ENCODE results near the gene DAP.

The DAP gene

DNA sequence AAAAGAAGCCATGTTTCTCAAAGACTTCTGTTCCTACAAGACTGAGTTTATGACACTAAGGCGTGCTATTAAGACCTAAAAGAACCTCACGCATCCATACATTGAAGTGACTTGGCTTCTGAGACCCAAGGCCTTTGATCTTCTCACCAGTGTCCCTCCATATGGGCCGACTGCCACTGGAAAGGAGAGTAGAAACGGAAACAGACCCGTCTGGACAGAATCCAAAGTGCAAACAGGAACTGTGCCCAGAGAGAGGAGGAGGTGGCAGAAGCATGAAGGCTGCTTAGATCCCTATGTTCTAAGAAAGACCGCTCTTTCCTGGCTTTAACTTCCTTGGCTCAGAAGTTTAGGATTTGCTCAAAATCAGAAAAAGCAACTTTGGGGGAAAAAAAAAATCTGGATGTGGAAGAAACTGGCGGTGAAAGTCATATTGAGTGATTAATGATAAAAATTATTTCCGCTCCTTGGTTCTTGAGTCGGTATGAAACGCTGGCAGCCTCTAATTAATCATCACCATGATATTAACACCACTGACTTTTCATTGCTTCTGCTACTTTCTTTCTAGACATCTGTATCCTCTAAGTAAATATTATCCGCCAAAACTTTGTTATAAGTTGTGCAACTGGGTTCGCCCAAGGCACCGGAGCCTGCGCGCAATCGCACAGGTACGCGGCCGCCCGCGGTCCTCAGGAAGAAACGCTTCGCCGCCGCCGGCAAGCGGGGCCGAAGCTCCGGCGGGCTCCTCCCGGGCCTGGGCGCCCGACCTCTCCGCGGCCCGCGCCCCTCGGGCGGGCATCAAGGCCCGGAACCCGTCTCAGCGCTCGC lies 726 bp downstream of the DAP start:
- peak; percentile 35 for DNase-seq

DNA sequence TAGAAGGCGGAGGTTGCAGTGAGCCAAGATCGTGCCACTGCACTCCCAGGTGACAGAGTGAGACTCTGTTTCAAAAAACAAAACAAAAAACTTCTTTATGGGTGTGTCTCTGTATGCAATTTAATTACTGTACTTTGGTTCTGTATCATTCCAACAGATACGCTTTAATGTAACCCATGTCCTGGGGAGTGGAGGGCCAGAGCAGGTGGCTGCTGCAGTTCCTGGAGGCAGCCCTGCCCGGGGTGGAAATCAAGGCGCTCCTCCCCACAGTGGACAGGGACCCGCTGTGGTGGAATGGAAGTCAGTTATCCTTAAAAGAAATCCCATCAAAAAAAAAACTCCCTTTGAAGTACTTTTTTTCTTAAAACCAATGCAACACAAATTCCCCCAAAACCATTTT lies 1.9 kb downstream of the DAP start:
- no peak for DNase-seq

DNA sequence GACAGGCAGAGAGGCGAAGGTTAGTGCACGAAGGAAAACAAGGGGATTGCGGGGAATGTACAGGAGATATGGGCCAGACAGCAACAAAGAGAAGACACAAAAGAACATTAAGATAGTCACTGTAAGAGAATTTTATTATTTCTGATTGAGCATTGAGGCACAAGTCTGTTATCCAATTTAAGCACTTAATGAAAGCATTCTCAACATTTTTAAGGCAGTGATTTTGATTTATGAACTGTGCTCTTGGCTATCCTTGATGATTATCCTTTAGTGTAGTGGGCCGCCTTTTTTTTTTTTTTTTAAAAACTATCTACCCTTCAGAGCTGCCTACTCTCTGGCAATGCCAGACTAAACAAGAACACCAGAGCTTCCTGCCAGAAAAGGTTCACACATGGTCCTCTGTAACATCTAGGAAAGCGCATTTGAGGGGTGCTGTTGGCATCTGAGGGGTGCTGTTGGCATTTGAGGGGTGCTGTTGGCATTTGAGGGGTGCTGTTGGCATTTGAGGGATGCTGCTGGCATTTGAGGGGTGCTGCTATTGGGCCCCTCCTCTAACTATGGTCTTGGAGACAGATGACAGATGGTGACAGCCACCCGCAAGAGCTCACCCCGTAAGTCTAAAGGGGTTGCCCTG lies 3.0 kb downstream of the DAP start:
- DNase-seq, result no peak

DNA sequence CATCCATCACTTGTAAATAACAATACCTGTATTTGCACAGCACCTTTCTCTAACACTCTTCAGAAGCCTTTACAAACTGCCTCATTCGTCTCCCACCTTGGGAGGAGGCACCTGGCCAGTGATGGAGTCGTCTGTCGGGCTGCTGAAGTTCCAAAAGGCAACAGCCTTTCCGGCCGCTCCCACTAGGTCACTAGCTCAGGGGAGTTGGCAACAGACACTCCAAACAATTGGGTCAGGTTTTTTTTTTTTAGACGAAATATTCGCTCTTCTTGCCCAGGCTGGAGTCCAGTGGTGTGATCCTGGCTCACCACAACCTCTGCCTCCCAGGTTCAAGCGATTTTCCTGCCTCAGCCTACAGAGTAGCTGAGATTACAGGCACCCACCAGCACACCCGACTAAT lies 4.0 kb downstream of the DAP start:
- DNase-seq, result no peak

DNA sequence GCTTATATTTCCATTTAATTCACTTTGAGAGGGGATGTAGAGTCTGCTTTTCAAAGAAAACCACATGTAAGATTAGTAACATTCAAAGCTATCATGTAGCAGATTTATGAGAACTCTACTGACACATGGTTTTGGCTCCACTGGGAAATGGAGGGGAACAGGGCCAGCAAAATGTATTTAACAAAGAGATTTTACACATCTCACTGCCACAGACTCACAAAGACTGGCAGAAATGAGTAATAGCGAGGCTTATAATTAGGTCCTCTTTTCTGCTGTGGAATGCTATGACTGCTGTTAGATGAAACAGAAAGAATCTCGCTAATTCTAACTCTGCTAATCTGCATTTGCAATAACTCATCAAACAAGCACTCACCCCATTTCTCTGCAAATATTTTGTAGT lies 4.5 kb downstream of the DAP start:
- no peak for DNase-seq

DNA sequence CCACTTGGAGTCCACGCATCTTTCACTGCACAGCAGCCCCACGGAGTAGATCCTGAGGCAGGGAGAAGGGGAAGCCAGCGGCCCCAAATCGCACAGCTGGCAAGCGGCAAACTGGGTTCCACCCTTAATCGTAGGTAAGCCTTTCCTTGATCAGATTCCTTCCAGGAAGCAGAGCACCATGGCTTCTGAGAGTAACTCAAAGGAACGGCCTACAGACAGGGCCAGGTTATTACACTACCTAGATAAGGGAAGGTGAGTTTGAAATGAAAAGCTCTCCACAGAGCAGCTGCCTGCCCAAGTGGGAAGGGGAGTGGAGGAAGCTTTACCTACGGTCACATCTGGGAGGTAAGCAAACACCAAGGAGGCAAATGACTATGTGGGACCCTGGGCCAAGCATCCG lies 7.9 kb downstream of the DAP start:
- DNase-seq, result no peak

DNA sequence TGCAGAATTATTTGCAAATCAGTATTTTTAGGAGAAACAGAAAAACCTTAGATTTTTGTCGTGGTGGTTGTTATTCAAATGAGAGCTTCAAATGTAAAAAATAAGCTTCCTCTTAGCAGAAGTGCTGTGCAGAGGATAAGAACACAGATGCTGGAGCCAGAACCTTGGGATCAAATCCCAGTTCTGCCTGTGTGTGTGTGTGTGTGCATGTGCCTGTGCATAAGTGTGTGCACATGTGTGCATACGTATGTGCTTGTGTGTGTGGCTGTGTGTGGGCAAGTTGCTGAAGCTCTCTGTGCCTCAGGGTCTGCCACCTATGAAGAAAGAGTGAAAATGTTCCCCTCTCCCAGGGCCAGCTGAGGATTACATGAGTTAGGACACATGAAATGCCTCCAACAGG lies 8.6 kb downstream of the DAP start:
- DNase-seq, result no peak

DNA sequence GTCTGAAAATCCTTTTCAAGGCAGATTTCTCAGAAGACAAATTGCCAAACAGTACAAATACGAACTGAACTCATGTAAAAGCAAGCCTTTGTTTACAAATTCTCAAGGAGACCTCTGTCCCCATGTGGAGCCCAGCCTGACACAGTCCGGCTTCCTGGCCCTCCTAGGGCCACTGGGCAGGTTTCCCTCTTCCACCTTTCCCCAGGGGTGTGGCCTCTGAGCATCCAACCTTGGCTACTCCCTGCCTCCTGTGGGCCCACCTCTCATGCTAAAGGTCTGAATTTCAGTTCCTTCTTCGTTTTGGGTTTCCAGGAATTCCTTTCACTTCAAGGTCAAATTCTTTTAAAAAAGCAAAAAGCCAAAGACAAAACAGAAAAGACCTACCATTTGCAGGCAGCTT lies 10.1 kb downstream of the DAP start:
- no peak for DNase-seq

DNA sequence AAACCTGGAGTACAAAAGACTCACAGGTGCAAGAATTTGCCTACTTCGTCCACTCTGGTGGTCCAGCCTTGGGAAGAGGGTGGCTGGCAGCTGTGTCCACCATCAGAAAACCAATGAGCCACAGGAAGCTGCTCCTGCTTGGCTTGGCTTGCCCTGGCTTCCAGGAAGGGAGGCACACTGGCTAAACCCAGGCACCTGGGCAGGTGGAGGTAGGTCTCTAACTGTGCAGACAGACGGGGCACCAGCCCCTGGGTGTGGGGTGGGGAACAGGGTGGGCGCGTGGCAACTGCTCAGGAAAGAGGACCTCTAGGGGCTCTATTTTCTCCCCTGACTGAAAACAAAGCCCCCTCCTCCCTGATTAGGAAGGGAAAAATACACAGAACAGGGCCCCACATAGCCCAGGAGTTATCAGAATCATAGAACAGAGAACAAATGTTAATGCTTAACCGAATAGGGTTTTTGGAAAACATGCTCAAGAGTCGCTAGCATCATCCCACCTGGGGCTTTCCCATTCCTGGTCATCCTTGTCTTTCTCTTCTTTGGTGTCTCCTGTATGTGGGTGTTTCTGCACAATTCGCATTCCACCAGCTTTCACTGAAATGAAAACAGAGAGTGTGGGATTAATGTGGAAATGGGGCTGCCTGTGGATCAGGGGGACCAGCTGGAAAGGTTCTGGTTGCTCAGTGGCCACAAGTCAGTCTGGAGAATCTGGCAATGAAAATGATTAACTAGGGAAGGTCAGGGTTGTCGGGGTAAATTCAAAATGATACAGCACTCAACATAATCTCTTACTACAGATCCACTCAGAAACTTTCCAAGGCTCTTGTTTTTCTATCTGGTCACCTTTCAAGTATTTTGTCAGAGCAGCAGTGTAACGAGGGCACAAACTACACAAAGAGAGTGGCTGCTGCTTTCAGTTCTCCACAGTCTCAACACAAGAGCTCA lies 13.1 kb downstream of the DAP start:
- no peak for DNase-seq

DNA sequence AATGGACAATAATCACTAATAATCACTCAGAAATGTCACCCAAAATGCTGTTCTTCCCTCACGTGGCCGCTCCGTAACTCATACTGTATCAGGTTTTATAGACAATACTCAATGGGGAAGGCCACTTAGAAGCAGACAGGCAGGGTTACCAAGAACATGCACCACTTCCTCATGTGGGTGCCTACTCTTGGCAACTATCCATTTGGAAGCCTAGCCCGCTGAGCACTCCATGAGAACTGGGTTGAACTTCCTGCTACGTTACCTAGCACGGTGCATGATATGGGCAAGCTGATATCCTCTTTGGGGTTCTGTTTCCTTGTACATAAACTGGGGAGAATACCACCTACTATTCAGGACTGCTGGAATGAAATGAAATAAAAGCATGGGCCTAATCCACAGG lies 14.3 kb downstream of the DAP start:
- DNase-seq, result no peak

DNA sequence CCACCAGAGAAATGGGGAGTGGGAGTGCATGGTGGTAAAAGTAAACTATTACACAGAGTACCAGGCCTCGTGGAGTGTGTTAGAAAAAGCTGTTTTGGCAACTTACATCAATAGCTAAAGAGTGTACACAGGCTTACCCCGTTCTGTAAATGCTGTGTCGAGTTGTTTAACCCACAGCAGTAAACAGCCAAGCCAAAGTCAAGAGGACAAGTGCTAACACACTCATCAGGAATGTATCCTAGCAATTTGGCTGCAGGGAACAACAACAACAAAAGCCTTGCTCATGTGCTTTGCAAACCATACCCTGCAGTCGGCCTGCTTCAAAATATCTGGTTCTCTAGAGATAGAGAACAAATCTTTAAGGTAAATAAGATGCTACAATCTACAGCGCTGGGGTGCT lies 15.9 kb downstream of the DAP start:
- no peak for DNase-seq

DNA sequence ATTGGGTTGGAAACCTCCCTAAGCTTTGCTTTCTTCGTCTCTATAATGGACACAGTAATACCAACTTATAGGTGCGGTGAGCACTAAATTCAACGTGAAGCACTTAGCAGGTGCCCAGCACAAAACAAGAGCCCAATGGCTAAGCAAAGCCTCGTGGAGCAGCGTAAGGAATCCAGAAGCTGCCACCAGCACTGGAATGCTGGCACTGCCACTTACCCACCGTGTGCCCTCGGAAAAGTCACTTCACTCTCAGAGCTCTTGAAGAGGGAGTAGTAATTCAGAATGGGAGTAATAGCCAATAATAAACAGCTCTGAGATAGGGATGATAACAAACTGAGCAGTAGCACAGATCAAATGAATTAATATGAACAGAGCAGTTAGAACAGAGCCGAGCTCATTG lies 16.4 kb downstream of the DAP start:
- DNase-seq, result no peak

DNA sequence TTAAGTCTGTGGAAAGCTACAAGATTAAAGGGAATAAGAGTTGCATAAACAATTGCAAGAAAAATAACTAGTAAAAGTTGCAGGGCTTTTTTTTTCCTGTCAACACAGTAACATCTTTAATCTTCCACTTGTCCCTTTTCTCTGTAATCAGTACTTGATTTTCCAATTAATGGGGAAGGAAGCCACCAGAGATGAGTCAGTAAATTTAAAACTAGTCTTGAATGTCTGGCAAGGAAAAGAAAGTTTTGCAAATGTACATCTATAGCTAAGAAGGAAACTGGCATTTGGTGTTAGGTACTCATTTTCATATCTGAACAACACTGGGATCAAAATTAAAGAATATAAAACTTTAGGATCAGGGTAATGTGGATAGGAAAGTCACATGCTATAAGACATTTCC lies 17.1 kb downstream of the DAP start:
- no peak for DNase-seq

DNA sequence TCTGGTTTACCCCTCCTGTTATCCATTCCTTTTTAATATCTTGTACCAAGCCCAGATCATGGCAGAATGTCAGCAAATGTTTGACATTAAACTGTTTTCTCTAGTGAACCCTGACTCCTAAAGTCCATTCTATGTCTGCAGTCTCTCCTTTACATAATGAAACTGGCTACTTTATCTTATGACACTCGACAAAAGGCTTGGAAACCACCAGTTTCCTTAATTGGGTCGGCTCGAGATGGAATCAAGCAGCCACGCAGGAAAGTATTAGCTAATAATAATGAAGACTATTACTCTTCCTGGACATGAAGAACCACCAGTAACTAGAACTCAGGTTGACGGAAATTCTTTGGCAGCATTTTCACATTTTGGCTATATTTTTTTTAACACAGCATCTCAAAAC lies 17.5 kb downstream of the DAP start:
- no peak for DNase-seq

DNA sequence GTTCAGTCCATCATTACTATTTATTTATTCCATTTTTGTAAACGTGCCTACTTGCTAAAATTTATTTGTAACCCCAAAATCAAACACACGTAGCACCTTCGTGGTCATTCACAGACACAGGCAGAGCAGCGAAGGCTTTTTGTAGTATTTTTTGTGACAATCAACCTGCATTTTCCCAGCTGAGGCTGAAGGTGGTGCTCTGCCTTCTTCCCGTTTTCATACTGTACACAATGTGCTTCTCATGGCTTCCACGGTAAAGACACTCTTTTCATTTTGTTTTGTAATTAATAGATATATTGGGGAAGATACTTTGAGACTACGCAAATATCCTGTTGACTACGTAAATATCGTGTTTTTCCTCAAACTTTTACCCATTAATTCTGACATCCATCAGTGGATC lies 19.4 kb downstream of the DAP start:
- DNase-seq, result no peak

DNA sequence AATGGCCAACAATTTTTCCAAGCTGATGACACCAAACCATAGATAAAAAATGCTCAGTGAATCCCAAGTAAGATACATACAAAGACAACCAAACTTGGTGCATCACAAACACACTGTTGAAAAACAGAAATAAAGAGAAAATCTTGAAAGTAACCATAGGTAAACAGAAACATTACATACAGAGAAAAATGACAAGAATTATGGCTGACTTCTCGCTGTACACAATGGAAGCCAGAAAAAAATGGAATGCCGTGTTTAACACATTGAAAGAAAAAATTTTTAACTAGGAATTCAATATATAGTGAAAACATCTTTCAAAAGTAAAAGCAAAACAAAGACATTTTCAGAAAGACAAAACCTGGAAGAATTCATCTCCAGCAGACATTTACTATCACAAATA lies 20.6 kb downstream of the DAP start:
- no peak for DNase-seq

DNA sequence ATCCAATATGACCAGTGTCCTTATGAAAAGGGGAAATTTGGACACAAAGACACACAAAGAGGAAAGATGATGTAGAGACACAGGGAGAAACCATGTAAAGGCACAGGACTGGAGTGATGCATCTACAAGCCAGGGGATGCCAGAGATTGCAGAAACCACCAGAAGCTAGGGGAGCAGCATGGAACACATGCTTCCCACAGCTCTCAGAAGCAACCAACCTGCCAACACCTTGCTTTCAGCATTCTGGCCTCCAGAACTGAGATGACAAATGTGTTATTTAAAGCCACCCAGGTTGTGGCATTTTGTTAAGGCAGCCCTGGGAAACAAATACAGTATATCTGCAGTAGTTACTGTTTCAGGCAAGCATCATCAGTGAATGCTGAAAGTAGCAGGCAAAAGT lies 23.2 kb downstream of the DAP start:
- no peak for DNase-seq

DNA sequence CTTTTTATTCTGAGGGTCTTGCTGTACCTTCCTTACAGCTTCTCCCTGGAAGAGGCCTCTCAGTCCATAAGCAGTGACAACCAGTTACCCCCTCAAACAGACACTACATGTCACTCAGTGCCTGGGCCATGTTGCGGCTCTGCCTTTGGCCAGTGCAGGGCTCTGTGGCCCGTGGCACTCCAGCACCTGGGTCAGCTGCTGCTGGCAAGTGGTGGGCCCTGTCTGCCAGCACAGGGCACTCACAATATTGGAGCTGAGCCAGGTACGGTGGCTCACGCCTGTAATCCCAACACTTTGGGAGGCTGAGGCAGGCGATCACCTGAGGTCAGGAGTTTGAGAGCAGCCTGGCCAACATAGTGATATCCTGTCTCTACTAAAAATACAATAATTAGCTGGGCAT lies 24.2 kb downstream of the DAP start:
- DNase-seq, result no peak

DNA sequence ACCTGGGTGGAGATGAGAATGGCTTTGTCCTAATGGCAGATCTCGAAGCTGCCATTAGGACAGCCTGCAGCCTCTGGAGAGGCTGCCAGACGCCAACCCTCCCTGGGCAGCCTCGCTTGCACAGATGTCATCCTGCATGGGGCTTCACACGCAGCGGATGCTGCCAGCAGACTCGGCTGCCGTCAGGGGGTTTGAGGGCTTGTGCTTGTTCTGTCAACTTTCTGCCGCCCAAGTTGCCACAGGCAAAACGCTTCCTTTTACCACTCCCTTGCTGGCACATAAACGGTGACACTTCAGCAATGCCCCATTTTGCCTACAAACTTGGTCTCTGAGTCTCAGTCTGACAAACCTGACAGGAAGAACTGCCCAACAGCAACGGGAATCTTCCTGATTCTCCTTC lies 24.7 kb downstream of the DAP start:
- no peak for DNase-seq

DNA sequence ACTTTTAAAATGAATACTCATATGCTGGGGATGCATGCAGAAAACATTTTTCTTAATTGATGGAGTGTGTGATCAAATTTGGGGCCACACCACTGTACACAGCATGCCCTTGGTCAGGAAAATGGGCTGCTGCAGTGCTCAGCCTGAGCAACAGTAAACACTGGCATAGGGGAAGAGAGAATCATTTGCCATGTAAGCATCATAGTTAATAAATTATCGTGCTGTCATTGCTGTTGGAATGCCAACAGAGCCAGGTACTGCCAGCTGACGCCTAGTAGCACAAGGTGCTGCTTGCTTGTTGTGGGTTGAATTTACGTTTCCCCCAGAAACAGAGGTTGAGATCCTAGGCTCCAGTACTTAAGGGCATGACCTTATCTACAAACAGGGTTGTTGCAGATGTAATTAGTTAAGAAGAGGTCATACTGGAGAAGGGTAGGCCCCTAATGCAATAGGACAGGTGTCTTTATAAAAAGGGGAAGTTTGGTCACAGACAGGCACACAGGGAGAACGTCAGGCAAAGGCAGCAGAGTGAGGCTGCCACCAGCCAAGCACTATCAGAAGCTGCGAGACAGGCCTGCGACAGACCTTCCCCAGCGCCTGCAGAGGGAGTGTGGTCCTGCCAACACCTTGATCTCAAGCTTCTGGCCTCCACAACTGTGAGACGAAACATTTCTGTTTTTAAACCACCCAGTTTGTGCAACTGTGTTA lies 25.3 kb downstream of the DAP start:
- no peak for DNase-seq

DNA sequence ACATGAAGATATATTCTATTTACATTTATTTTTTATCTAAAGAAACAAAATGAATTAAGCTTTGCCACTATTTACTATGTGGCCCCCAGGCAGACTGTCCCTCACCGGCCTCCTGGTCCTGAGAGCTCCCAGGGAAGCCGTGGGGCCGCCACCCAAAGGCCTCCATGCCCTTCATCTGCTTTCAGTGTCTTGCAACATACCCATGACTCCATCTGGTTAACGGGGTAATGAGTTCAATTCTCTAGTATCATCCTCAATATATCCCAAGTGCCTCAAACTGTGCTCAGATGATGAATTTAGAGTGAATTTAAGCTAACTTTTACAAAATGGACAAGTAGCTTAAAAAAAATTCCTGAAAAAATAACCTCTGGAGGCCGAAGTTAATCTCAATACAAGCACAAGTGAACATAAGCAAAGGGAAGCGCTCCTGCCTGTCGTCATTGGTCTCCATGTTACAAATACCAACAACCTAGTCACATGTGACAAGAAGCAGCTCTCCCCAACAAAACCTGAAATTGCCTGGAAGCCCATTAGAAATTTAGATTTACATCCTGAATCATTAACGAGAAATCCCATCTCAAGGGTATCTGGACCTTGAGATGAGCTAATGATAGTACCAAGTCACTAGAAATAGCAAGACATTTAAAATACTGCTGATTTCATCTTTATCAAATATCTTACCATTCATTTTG lies 26.1 kb downstream of the DAP start:
- no peak for DNase-seq

DNA sequence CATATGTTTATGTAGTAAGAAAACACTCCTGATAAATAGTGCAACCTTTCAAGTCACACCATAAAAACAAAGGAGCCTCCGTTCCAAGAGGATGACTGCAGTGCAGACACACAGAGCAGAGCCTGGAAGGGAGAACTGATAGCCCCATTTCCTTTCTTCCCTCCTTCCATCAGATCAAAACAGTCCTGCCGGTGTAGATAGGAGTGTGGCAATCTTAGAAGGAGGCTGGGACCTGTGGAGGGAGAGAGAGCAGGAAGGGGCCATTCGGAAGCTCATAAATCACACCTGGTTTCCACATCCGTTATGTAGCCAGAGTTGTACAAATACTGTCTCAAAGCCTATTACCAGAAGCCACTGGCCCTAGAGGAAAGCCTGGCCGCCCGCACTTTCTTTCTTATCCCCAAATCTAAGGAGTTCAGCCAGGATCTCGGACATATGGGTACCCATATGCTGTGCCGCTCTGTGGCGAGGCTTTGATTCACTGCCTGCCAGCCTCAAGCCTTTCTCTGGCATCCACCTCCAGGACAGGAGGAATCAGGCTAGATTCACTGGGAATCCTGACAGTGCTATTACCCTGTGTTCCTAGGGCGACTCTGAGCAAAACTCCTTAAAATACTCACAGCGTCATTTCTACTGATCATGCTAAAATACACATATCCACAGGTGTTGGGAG lies 26.9 kb downstream of the DAP start:
- DNase-seq, result no peak
